ENCODE measurements around the gene COX7C.
"Not testable (repeated sequence)": the region's sequence is repeated elsewhere in the genome, so short reads cannot be mapped to it uniquely, and the experiment has no call there.

COX7C gene, protein sequence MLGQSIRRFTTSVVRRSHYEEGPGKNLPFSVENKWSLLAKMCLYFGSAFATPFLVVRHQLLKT

DNA sequence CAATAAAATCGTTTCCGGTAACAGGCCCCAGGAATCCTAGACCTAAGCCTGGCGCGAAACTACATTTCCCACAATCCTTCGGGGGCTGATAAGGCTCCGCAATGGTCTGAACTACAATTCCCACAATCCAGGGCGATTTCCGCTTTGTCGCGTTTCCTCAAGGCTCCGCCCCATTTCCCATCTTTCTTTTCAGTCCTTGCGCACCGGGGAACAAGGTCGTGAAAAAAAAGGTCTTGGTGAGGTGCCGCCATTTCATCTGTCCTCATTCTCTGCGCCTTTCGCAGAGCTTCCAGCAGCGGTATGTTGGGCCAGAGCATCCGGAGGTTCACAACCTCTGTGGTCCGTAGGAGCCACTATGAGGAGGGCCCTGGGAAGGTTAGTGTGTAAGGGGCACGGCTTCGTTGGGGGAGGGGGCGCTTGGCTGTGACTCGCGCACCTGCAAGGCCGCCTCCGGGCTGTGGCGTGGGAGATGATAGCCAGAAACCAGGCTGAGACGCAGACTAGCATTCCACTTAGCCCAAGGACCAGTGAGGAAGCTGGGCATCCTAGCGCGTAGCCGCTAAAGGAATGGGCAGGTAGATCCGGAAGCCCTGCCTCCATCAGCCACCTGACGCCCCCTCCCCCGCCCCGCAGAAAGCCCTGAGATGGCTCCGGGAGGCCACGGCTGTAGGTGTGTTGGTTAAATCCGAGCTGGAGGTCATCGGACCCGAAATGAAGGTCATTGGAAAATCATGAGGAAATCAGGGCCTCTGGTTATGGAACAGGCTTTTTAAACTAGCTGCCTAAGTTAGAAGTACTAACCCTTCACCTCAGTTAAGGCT lies at the start of gene COX7C:
COX7C (plus strand) TSS at position 186 of the 821 bp plus-strand sequence; CDS start at position 301, 115 bp downstream.
- DNase-seq (ENCODE audit: low read depth), result peak; percentile 97

GRCh38 chr5:86569522-86570426 lies 48.0 kb upstream of the COX7C start:
- DNase-seq (ENCODE audit: low read depth), result not testable (repeated sequence)

GRCh38 chr5:86570427-86571083 lies 47.2 kb upstream of the COX7C start:
- no peak for DNase-seq (ENCODE audit: low read depth)

DNA sequence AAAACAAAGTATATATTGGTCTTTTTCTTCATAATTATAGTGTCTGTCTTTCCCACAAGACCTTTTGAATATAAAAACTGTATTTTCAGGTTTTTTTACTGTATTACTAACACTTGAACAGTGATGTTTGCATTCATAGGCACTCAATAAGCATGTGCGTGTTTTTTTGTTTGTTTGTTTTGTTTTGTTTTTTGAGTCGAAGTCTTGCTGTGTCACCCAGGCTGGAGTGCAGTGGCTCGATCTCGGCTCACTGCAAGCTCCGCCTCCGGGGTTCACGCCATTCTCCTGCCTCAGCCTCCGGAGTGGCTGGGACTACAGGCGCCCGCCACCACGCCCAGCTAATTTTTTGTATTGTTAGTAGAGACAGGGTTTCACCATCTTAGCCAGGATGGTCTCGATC lies 46.6 kb upstream of the COX7C start:
- not testable (repeated sequence) for DNase-seq (ENCODE audit: low read depth)

DNA sequence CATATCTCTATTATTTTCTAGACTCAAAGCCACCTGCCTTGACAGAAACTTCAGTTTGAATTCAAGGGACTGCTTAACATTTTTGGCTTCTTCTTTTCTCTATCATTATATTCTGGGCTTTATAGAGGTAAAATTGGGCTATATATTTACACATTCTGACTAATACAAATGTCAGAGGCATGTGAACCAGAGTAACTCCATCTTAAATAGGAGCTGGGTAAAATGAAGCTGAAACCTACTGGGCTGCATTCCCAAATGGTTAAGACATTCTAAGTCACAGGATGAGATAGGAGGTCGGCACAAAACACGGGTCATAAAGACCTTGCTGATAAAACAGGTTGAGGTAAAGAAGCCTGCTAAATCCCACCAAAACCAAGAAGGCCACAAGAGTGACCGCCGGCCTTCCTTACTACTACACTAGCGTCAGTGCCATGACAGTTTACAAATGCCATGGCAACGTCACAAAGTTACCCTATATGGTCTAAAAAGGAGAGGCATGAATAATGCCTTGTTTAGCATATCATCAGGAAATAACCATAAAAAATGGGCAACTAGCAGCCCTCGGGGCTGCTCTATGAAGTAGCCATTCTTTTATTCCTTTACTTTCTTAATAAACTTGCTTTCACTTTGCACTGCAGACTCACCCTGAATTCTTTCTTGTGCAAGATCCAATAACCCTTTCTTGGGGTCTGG lies 44.8 kb upstream of the COX7C start:
- DNase-seq (ENCODE audit: low read depth), result no peak

DNA sequence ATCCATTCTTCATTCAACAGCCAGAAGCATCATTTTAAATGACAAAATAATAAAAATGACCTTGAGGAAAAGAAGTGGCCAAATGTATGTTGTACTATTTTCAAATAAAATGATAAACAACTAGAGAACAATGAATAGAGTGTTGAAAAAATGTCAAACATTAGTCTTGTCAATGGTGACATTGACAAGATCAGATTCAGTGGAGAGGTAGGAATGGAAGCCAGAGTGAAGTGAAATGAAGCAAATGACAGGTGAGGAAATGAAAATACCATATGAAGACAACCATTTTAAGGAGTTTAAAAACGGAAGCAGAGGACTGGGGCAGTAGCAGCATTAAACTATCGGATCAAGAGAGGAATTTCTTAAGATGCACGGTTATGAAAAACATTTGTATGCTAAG lies 38.2 kb upstream of the COX7C start:
- DNase-seq (ENCODE audit: low read depth), result no peak

DNA sequence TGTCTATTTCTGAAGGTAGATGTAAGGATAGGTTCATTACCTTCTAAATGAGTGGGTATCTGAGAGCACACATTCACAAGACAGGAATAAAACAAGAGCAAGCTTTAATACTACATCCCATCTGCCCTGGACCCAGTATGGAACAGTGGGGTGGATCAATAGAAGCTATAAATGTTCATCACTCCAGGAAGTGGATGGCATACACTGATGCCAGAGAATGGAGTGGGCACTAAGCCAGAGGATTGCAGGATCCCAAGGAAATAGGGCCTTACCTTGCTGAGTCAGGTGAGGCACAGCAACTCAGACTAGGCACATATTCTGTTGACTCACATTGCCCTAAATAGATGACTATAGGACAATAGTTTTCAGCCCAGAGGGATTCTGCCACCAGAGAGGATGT lies 21.3 kb upstream of the COX7C start:
- no peak for DNase-seq (ENCODE audit: low read depth)

DNA sequence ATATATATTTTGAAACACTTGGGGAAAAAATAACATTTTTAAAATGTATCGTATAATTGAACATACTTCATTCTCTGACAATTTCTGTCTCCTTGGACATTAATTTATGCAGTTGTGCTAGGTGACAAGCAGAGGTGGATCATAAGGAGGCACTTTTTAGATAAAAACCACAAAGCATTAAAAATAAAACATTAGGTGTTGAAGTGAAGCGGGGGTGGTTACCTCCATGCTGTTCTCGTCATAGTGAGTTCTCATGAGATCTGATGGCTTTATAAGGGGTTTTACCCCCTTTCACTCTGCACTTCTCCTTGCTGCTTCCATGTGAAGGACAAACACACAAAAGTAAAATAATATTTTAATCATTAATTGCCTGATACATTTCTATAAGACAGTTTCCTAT lies 11.9 kb upstream of the COX7C start:
- no peak for DNase-seq (ENCODE audit: low read depth)

- no peak for DNase-seq (ENCODE audit: low read depth)
Measured at GRCh38 chr5:86613455-86613854, 4.3 kb upstream of the COX7C start.

GRCh38 chr5:86617309-86617755 lies 409 bp upstream of the COX7C start:
- DNase-seq (ENCODE audit: low read depth), result no peak

- DNase-seq (ENCODE audit: low read depth), result no peak
Measured at GRCh38 chr5:86623785-86624483, 6.2 kb downstream of the COX7C start.

- no peak for DNase-seq (ENCODE audit: low read depth)
Measured at GRCh38 chr5:86625148-86625547, 7.4 kb downstream of the COX7C start.

DNA sequence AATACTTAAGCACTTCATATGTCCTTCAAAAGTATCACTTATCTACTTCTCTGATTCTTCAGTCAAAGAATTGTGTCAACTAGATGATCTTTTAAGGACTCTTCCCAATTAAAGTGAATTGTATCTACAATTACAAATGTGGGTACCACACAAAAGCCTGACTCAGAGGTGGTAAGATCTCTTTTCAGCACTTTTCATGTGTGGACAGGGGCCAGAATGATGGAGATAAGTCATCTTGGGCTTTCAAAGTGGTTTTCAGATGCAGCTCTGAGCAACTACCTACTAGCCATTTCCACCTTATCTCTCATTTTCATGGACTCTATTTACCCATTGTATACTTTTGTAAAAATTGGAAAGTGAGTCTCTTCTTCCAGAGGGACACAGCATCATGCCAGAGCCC lies 8.4 kb downstream of the COX7C start:
- DNase-seq (ENCODE audit: low read depth), result no peak

- DNase-seq (ENCODE audit: low read depth), result no peak
Measured at GRCh38 chr5:86631165-86631564, 13.4 kb downstream of the COX7C start.

- DNase-seq (ENCODE audit: low read depth), result no peak
Measured at GRCh38 chr5:86640998-86641397, 23.3 kb downstream of the COX7C start.

DNA sequence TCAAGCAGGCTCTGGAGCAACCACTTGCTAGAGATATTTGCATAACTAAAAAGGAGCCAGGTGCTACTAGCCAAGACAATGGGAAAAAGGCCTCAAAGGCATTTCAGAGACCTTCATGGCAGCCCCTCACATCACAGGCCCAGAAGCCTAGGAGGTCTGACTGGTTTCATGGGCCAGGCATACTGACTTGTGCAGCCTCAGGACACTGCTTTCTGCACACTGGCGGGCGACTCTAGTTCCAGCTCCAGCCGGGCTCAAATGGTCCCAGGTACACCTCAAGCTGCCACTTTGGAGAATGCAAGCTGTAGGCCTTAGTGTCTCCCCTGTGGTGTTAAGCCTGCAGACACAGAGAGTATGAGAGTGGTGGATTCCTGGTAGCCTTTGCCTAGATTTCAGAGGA lies 27.1 kb downstream of the COX7C start:
- no peak for DNase-seq (ENCODE audit: low read depth)

DNA sequence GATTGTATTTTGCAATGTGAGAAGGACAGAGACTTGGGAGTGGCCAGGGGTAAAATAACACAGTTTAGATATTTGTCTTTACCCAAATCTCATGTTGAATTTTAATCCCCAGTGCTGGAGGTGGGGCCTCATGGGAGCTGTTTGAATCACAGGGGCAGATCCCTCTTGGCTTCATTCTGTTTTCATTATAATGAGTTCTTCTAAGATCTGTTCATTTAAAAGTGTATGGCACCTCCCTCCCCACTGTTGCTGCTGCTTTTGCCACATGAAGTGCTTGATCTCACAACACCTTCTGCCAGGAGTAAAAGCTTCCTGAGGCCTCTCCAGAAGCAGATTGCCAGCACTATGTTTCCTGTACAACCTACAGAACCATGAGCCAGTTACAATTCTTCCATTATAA lies 28.1 kb downstream of the COX7C start:
- DNase-seq (ENCODE audit: low read depth), result no peak

GRCh38 chr5:86646671-86647070 lies 28.9 kb downstream of the COX7C start:
- no peak for DNase-seq (ENCODE audit: low read depth)

- no peak for DNase-seq (ENCODE audit: low read depth)
Measured at GRCh38 chr5:86649832-86650505, 32.2 kb downstream of the COX7C start.

- DNase-seq (ENCODE audit: low read depth), result not testable (repeated sequence)
Measured at GRCh38 chr5:86660771-86661170, 43.0 kb downstream of the COX7C start.
